NOMO-1 treated with dmso at 0.1 percent for 144 hours (cell line): ENCODE results near the gene PPP1R13B.

Source experiments
- DNase-seq: peaks from one replicate; lab custom pipeline; 2025; ENCODE audit not compliant: unreplicated experiment; lab: John Stamatoyannopoulos, UW

The PPP1R13B gene

GRCh38 chr14:103732868-103733620 lies 114.3 kb downstream of the PPP1R13B start:
- no peak for DNase-seq

- no peak for DNase-seq
Observed at GRCh38 chr14:103731916-103732867, 115.2 kb downstream of the PPP1R13B start.

- no peak for DNase-seq
Observed at GRCh38 chr14:103731481-103731880, 115.9 kb downstream of the PPP1R13B start.

- DNase-seq, result no peak
Observed at GRCh38 chr14:103730490-103731035, 116.8 kb downstream of the PPP1R13B start.

GRCh38 chr14:103729496-103730448 lies 117.6 kb downstream of the PPP1R13B start:
- no peak for DNase-seq

- DNase-seq, result no peak
Observed at GRCh38 chr14:103728721-103729120, 118.7 kb downstream of the PPP1R13B start.

GRCh38 chr14:103728141-103728540 lies 119.2 kb downstream of the PPP1R13B start:
- DNase-seq, result no peak

GRCh38 chr14:103727313-103727980 lies 119.9 kb downstream of the PPP1R13B start:
- DNase-seq, result no peak

GRCh38 chr14:103726474-103726873 lies 120.9 kb downstream of the PPP1R13B start:
- no peak for DNase-seq

- DNase-seq, result no peak
Observed at GRCh38 chr14:103725739-103726395, 121.5 kb downstream of the PPP1R13B start.

- DNase-seq, result no peak
Observed at GRCh38 chr14:103725001-103725682, 122.2 kb downstream of the PPP1R13B start.

- no peak for DNase-seq
Observed at GRCh38 chr14:103724116-103724515, 123.3 kb downstream of the PPP1R13B start.

GRCh38 chr14:103723748-103724081 lies 123.7 kb downstream of the PPP1R13B start:
- DNase-seq, result no peak

- no peak for DNase-seq
Observed at GRCh38 chr14:103721334-103722120, 125.8 kb downstream of the PPP1R13B start.

GRCh38 chr14:103719751-103720150 lies 127.6 kb downstream of the PPP1R13B start:
- no peak for DNase-seq

GRCh38 chr14:103718572-103718971 lies 128.8 kb downstream of the PPP1R13B start:
- no peak for DNase-seq

GRCh38 chr14:103716899-103717411 lies 130.4 kb downstream of the PPP1R13B start:
- DNase-seq, result no peak
